ENCODE measurements around the gene LTBP1.

Gene LTBP1

GRCh38 chr2:33121925-33122324, 175.2 kb downstream of the LTBP1 start:
- H2AFZ ChIP-seq (ENCODE audit: low read depth, low read length), result no peak overlapping the region
- H3K4me3 ChIP-seq (ENCODE audit: low read length), result no peak overlapping the region
- H3K4me1 ChIP-seq (ENCODE audit: insufficient read depth, low read length), result no peaks in the 10 kb centered on the region
- no peaks in the 10 kb centered on the region for H3K27me3 ChIP-seq (ENCODE audit: insufficient read depth, low read length)
- no peaks in the 10 kb centered on the region for H3K9me3 ChIP-seq (ENCODE audit: low read length)
- H3K36me3 ChIP-seq (ENCODE audit: insufficient read depth, low read length), result no peaks in the 10 kb centered on the region

- no peak overlapping the region for H3K4me3 ChIP-seq (ENCODE audit: low read length)
Measured at GRCh38 chr2:33122726-33123125, 176.0 kb downstream of the LTBP1 start.

GRCh38 chr2:33123216-33123615, 176.5 kb downstream of the LTBP1 start:
- Histone ChIP-seq H3K27me3 (ENCODE audit: insufficient read depth, low read length) (no peaks in the 10 kb centered on the region), H3K9me3 (ENCODE audit: low read length) (no peaks in the 10 kb centered on the region), H2AFZ (ENCODE audit: low read depth, low read length) (no peak overlapping the region), H3K4me1 (ENCODE audit: insufficient read depth, low read length) (no peaks in the 10 kb centered on the region), H3K36me3 (ENCODE audit: insufficient read depth, low read length) (no peaks in the 10 kb centered on the region), H3K4me3 (ENCODE audit: low read length) (no peak overlapping the region)

More at GRCh38 chr2:33122726-33123125, 176.0 kb downstream of the LTBP1 start:
- Histone ChIP-seq H3K4me1 (ENCODE audit: insufficient read depth, low read length) (no peaks in the 10 kb centered on the region), H3K36me3 (ENCODE audit: insufficient read depth, low read length) (no peaks in the 10 kb centered on the region), H2AFZ (ENCODE audit: low read depth, low read length) (no peak overlapping the region), H3K27me3 (ENCODE audit: insufficient read depth, low read length) (no peaks in the 10 kb centered on the region), H3K9me3 (ENCODE audit: low read length) (no peaks in the 10 kb centered on the region)

- Histone ChIP-seq H3K27me3 (ENCODE audit: insufficient read depth, low read length) (no peaks in the 10 kb centered on the region), H3K9me3 (ENCODE audit: low read length) (no peaks in the 10 kb centered on the region), H3K4me1 (ENCODE audit: insufficient read depth, low read length) (no peaks in the 10 kb centered on the region), H2AFZ (ENCODE audit: low read depth, low read length) (no peak overlapping the region), H3K36me3 (ENCODE audit: insufficient read depth, low read length) (no peaks in the 10 kb centered on the region), H3K4me3 (ENCODE audit: low read length) (no peak overlapping the region)
Measured at GRCh38 chr2:33126552-33126951, 179.8 kb downstream of the LTBP1 start.

- Histone ChIP-seq H3K4me3 (ENCODE audit: low read length) (no peak overlapping the region), H3K9me3 (ENCODE audit: low read length) (no peaks in the 10 kb centered on the region), H3K27me3 (ENCODE audit: insufficient read depth, low read length) (no peaks in the 10 kb centered on the region), H3K4me1 (ENCODE audit: insufficient read depth, low read length) (no peaks in the 10 kb centered on the region), H3K36me3 (ENCODE audit: insufficient read depth, low read length) (no peaks in the 10 kb centered on the region), H2AFZ (ENCODE audit: low read depth, low read length) (no peak overlapping the region)
Measured at GRCh38 chr2:33126958-33127357, 180.2 kb downstream of the LTBP1 start.

GRCh38 chr2:33129263-33130053, 182.7 kb downstream of the LTBP1 start:
- no peaks in the 10 kb centered on the region for H3K9me3 ChIP-seq (ENCODE audit: low read length)
- no peaks in the 10 kb centered on the region for H3K27me3 ChIP-seq (ENCODE audit: insufficient read depth, low read length)
- no peak overlapping the region for H3K4me3 ChIP-seq (ENCODE audit: low read length)
- peaks cover 7% of the 10 kb centered on the region for H3K4me1 ChIP-seq (ENCODE audit: insufficient read depth, low read length)
- H3K36me3 ChIP-seq (ENCODE audit: insufficient read depth, low read length), result no peaks in the 10 kb centered on the region
- no peak overlapping the region for H2AFZ ChIP-seq (ENCODE audit: low read depth, low read length)

GRCh38 chr2:33130054-33130447, 183.3 kb downstream of the LTBP1 start:
- H3K27me3 ChIP-seq (ENCODE audit: insufficient read depth, low read length), result no peaks in the 10 kb centered on the region
- no peak overlapping the region for H2AFZ ChIP-seq (ENCODE audit: low read depth, low read length)
- H3K9me3 ChIP-seq (ENCODE audit: low read length), result no peaks in the 10 kb centered on the region
- H3K4me3 ChIP-seq (ENCODE audit: low read length), result no peak overlapping the region
- H3K4me1 ChIP-seq (ENCODE audit: insufficient read depth, low read length), result peaks cover 10% of the 10 kb centered on the region
- H3K36me3 ChIP-seq (ENCODE audit: insufficient read depth, low read length), result no peaks in the 10 kb centered on the region

- Histone ChIP-seq H2AFZ (ENCODE audit: low read depth, low read length) (no peak overlapping the region), H3K36me3 (ENCODE audit: insufficient read depth, low read length) (no peaks in the 10 kb centered on the region), H3K9me3 (ENCODE audit: low read length) (no peaks in the 10 kb centered on the region), H3K4me1 (ENCODE audit: insufficient read depth, low read length) (peaks cover 10% of the 10 kb centered on the region), H3K27me3 (ENCODE audit: insufficient read depth, low read length) (no peaks in the 10 kb centered on the region), H3K4me3 (ENCODE audit: low read length) (no peak overlapping the region)
Measured at GRCh38 chr2:33130544-33130943, 183.8 kb downstream of the LTBP1 start.

GRCh38 chr2:33131111-33131510, 184.4 kb downstream of the LTBP1 start:
- H3K36me3 ChIP-seq (ENCODE audit: insufficient read depth, low read length), result no peaks in the 10 kb centered on the region
- H2AFZ ChIP-seq (ENCODE audit: low read depth, low read length), result no peak overlapping the region
- no peak overlapping the region for H3K4me3 ChIP-seq (ENCODE audit: low read length)
- H3K27me3 ChIP-seq (ENCODE audit: insufficient read depth, low read length), result no peaks in the 10 kb centered on the region
- peaks cover 10% of the 10 kb centered on the region for H3K4me1 ChIP-seq (ENCODE audit: insufficient read depth, low read length)
- H3K9me3 ChIP-seq (ENCODE audit: low read length), result no peaks in the 10 kb centered on the region

- no peaks in the 10 kb centered on the region for H3K27me3 ChIP-seq (ENCODE audit: insufficient read depth, low read length)
- H3K4me1 ChIP-seq (ENCODE audit: insufficient read depth, low read length), result peaks cover 10% of the 10 kb centered on the region
- H2AFZ ChIP-seq (ENCODE audit: low read depth, low read length), result no peak overlapping the region
- H3K9me3 ChIP-seq (ENCODE audit: low read length), result no peaks in the 10 kb centered on the region
- H3K4me3 ChIP-seq (ENCODE audit: low read length), result no peak overlapping the region
- no peaks in the 10 kb centered on the region for H3K36me3 ChIP-seq (ENCODE audit: insufficient read depth, low read length)
Measured at GRCh38 chr2:33131749-33132148, 185.0 kb downstream of the LTBP1 start.

GRCh38 chr2:33133454-33133952, 186.8 kb downstream of the LTBP1 start:
- Histone ChIP-seq H2AFZ (ENCODE audit: low read depth, low read length) (no peak overlapping the region), H3K36me3 (ENCODE audit: insufficient read depth, low read length) (no peaks in the 10 kb centered on the region), H3K4me3 (ENCODE audit: low read length) (no peak overlapping the region), H3K4me1 (ENCODE audit: insufficient read depth, low read length) (peaks cover 10% of the 10 kb centered on the region), H3K27me3 (ENCODE audit: insufficient read depth, low read length) (no peaks in the 10 kb centered on the region), H3K9me3 (ENCODE audit: low read length) (no peaks in the 10 kb centered on the region)

- H3K4me1 ChIP-seq (ENCODE audit: insufficient read depth, low read length), result peaks cover 10% of the 10 kb centered on the region
- H3K4me3 ChIP-seq (ENCODE audit: low read length), result no peak overlapping the region
- no peak overlapping the region for H2AFZ ChIP-seq (ENCODE audit: low read depth, low read length)
- no peaks in the 10 kb centered on the region for H3K36me3 ChIP-seq (ENCODE audit: insufficient read depth, low read length)
- H3K9me3 ChIP-seq (ENCODE audit: low read length), result no peaks in the 10 kb centered on the region
- H3K27me3 ChIP-seq (ENCODE audit: insufficient read depth, low read length), result no peaks in the 10 kb centered on the region
Measured at GRCh38 chr2:33134086-33134771, 187.5 kb downstream of the LTBP1 start.

- H2AFZ ChIP-seq (ENCODE audit: low read depth, low read length), result no peak overlapping the region
- H3K4me3 ChIP-seq (ENCODE audit: low read length), result no peak overlapping the region
- H3K9me3 ChIP-seq (ENCODE audit: low read length), result no peaks in the 10 kb centered on the region
- no peaks in the 10 kb centered on the region for H3K36me3 ChIP-seq (ENCODE audit: insufficient read depth, low read length)
- no peaks in the 10 kb centered on the region for H3K27me3 ChIP-seq (ENCODE audit: insufficient read depth, low read length)
- H3K4me1 ChIP-seq (ENCODE audit: insufficient read depth, low read length), result peaks cover 10% of the 10 kb centered on the region
Measured at GRCh38 chr2:33134791-33135560, 188.2 kb downstream of the LTBP1 start.
